Retina (tissue), 1 donor: ENCODE results near the gene CT47C1.

ENCODE experiments used
- DNase-seq: peaks from one replicate; pipeline ENCODE4 v3.0.0-alpha.2; 2016

Gene CT47C1

GRCh38 chrX:119075270-119076025 is 2.7 kb downstream of the CT47C1 start:
- DNase-seq: no peak

- peak; percentile 30 for DNase-seq
Measured at GRCh38 chrX:119082278-119082677, 9.5 kb downstream of the CT47C1 start.

- no peak for DNase-seq
Measured at GRCh38 chrX:119084766-119085165, 12.0 kb downstream of the CT47C1 start.

- no peak for DNase-seq
Measured at GRCh38 chrX:119087121-119087520, 14.3 kb downstream of the CT47C1 start.

- no peak for DNase-seq
Measured at GRCh38 chrX:119089619-119090018, 16.8 kb downstream of the CT47C1 start.

DNA sequence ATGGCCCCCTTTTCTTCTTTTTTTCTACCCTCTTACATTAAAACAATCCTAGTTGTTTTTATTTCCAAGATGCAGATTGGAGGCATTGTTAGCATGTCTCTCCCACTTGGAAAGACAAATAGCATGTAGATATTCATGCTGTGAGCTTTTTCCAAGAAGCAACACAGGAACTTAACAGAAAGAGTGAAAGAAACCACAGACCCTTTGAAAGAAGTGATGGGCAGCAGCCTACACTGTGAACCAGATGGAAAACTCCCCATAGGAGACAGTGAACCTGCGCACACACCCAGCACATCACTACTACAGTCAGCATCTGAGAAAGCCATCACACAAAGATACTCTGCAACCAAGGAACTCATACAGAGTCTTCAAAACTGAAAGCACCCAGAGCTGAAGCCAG is 17.8 kb downstream of the CT47C1 start:
- DNase-seq: no peak

GRCh38 chrX:119093991-119094735 is 21.4 kb downstream of the CT47C1 start:
- no peak for DNase-seq

- DNase-seq: no peak
Measured at GRCh38 chrX:119094819-119095218, 22.0 kb downstream of the CT47C1 start.

DNA sequence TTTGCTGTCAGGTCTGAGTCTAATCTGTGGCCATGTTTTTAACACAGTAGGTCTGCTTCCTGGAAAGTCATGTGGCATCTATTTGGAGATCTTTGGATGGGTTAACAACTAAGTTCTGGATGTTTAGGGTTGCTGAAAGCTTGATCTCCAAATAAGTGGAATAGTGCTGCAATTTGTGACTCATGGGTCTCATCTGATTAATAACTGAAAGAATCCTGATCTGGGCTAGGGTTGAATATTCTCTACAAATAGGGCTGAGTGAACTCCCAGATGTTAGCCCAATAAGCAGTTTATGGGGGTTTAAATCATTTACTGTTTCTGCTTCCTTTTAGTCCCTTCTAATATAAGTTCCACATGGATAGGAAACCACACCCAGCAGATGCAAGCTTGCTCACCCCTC is 23.1 kb downstream of the CT47C1 start:
- DNase-seq: no peak

DNA sequence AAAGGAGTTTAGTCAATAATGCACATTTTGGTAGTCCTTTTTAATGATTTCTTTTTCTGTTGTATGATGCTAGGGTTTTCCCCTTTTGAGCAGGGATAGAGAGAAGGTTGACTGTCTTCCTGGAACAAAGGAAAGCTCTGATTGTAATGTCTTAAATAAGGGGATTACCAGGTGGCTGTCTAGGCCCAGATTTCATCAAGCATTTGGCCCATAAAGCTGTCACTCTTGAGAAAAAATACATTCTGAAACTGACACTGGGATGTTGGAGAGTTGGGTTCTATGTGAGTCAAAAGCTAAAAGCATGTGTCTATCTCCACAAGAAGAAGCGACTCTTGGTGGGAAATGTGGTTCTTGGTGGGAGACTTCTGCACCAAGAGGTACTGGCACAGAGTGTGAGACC is 28.4 kb downstream of the CT47C1 start:
- DNase-seq: no peak

- DNase-seq: no peak
Measured at GRCh38 chrX:119105826-119106225, 33.0 kb downstream of the CT47C1 start.

- DNase-seq: no peak
Measured at GRCh38 chrX:119107206-119107605, 34.4 kb downstream of the CT47C1 start.

DNA sequence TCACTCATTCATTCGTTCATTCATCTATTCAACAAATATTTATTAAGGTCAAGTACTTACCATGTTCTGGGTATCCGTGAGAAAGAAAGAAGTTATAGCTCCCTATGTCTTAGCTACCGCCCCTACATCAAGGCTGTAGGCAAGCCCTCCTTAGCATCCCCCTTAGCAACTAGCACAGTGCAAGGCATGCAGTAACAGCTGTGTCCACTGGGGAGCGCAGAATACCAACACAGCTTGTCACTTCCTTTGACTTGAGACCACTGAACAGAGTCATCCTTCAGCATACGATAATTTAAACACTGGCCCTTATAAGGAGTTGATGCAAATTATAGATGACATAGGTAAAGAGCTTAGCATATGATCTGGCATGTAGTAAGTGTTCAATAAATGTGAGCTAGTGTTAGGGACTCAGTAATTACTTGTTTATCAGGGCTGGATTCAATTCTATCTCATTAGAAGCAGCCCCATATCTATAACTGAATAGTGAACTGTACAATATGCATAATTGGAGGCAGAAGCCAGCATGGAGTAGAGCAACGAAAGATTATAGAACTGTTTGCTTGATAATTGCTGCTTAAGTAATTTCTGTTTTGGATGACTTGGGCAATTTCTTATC is 46.1 kb downstream of the CT47C1 start:
- peak; percentile 44 for DNase-seq

DNA sequence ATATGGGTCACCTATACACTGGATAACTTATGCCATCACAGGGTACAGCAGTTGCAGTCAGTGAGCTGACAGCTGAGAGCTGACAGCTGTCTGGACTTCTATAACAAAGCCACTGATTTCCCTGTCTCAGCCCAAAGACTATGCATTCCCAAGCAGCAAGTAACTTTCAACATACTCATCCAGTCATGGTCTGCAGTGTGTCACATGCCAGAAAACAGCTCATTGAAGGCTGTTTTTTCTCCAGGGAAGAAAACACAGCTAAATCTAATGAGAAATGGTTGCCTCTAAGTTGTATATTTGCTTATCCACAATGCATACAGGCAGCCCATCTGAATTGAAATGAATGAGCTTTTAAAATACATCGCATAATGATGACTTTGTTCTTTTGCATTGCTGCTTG is 48.5 kb downstream of the CT47C1 start:
- DNase-seq: no peak
